ENCODE data around the gene FAM237A. TPM values are rescaled to one million over a fixed set of nuclear protein-coding genes. Genes with fewer than 3 reads are reported as not detected.

FAM237A gene
- total and polyA plus RNA-seq, 7 donors = not detected

DNA sequence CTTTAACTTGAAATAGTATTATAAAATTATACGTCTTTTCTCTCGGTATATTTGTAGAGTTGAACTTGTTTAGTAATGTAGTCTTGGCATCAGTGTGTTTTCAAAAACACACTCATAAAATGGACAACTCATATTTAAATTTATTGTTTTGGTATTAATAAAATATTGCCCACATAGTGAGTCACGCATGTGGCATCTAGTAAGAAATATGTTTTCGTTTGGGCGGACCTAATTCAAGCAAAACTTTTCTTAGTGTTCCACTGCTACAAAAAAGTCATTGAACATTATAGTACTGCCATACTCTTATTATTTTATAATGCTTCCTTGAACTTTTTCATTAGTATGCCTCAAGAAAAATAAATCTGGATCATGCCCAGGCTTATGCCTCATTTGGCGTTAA, 31.1 kb upstream of the FAM237A start:
- intact Hi-C loops (cut with DNase I) = no loop called here
- H3K36me3 ChIP-seq (ENCODE audit: insufficient read depth in 1 of 2, low read depth in 1 of 2) = no peaks in the 10 kb centered on the region
- DNase-seq (no peak), ATAC-seq (no peak)
- H3K9me3 ChIP-seq = no peaks in the 10 kb centered on the region
- no peak overlapping the region for H3K27ac ChIP-seq
- 93 to 95% (median 94%) methylated on average over 6 of the region's 6 CpGs for WGBS, 3 donors
- no peaks in the 10 kb centered on the region for H3K4me1 ChIP-seq
- TF ChIP-seq, protein P1, sequence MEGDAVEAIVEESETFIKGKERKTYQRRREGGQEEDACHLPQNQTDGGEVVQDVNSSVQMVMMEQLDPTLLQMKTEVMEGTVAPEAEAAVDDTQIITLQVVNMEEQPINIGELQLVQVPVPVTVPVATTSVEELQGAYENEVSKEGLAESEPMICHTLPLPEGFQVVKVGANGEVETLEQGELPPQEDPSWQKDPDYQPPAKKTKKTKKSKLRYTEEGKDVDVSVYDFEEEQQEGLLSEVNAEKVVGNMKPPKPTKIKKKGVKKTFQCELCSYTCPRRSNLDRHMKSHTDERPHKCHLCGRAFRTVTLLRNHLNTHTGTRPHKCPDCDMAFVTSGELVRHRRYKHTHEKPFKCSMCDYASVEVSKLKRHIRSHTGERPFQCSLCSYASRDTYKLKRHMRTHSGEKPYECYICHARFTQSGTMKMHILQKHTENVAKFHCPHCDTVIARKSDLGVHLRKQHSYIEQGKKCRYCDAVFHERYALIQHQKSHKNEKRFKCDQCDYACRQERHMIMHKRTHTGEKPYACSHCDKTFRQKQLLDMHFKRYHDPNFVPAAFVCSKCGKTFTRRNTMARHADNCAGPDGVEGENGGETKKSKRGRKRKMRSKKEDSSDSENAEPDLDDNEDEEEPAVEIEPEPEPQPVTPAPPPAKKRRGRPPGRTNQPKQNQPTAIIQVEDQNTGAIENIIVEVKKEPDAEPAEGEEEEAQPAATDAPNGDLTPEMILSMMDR (IDR thresholded peaks at IDR 0.05) = no peak
- H3K27me3 ChIP-seq (ENCODE audit: insufficient read depth in 3 of 3, low read length in 2 of 3) = no peaks in the 10 kb centered on the region
- H3K4me3 ChIP-seq = no peak overlapping the region

GRCh38 chr2:206611736-206612135, 30.6 kb upstream of the FAM237A start:
- no peaks in the 10 kb centered on the region for H3K9me3 ChIP-seq
- H3K4me1 ChIP-seq = no peaks in the 10 kb centered on the region
- DNase-seq (no peak), ATAC-seq (no peak)
- 80 to 84% (median 80%) methylated on average over 3 of the region's 3 CpGs for WGBS, 3 donors
- H3K36me3 ChIP-seq (ENCODE audit: insufficient read depth in 1 of 2, low read depth in 1 of 2) = no peaks in the 10 kb centered on the region
- no peak overlapping the region for H3K4me3 ChIP-seq
- no peak overlapping the region for H3K27ac ChIP-seq
- no peaks in the 10 kb centered on the region for H3K27me3 ChIP-seq (ENCODE audit: insufficient read depth in 3 of 3, low read length in 2 of 3)
- TF ChIP-seq, protein P1 (IDR thresholded peaks at IDR 0.05) = no peak
- intact Hi-C loops (cut with DNase I) = no loop called here

DNA sequence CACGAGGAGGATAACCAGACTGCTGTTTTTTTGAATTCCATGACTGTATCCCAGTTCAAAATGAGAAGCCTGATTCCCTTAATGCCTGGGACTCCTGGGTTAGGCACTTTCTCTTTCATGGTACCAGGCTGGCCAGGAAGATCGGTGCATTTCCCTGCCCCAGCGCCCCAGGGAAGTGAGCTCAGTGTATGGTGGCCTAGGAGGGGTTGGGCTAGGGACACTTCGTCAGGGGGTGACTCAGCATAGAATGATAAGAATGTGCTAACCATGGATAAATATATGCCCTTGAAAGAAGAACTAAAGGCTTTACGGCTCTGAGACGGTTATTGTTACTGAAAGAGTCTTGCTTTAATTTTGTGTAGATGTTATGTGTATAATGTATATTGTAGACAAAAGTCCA, 27.5 kb upstream of the FAM237A start:
- no peak for DNase-seq
- Histone ChIP-seq H3K4me3 (no peak overlapping the region), H3K27me3 (ENCODE audit: insufficient read depth in 3 of 3, low read length in 2 of 3) (no peaks in the 10 kb centered on the region), H3K9me3 (no peaks in the 10 kb centered on the region), H3K27ac (no peak overlapping the region), H3K36me3 (ENCODE audit: insufficient read depth in 1 of 2, low read depth in 1 of 2) (no peaks in the 10 kb centered on the region), H3K4me1 (no peaks in the 10 kb centered on the region)
- ATAC-seq = no peak
- intact Hi-C loops (cut with DNase I) = no loop called here
- 79 to 83% (median 80%) methylated on average over 6 of the region's 6 CpGs for WGBS, 3 donors
- TF ChIP-seq, protein P1 (IDR thresholded peaks at IDR 0.05) = no peak

GRCh38 chr2:206615417-206616089, 26.7 kb upstream of the FAM237A start:
- intact Hi-C loops (cut with DNase I) = no loop called here
- TF ChIP-seq, protein P1 (IDR thresholded peaks at IDR 0.05) = no peak
- WGBS, 3 donors = 80 to 84% (median 84%) methylated on average over 7 of the region's 7 CpGs
- Histone ChIP-seq H3K27ac (no peak overlapping the region), H3K36me3 (ENCODE audit: insufficient read depth in 1 of 2, low read depth in 1 of 2) (no peaks in the 10 kb centered on the region), H3K4me3 (no peak overlapping the region), H3K27me3 (ENCODE audit: insufficient read depth in 3 of 3, low read length in 2 of 3) (no peaks in the 10 kb centered on the region), H3K4me1 (no peaks in the 10 kb centered on the region), H3K9me3 (no peaks in the 10 kb centered on the region)
- DNase-seq (no peak), ATAC-seq (no peak)

GRCh38 chr2:206616151-206616550, 26.1 kb upstream of the FAM237A start:
- Histone ChIP-seq H3K4me1 (no peaks in the 10 kb centered on the region), H3K9me3 (no peaks in the 10 kb centered on the region), H3K27me3 (ENCODE audit: insufficient read depth in 3 of 3, low read length in 2 of 3) (no peaks in the 10 kb centered on the region), H3K27ac (no peak overlapping the region), H3K4me3 (no peak overlapping the region), H3K36me3 (ENCODE audit: insufficient read depth in 1 of 2, low read depth in 1 of 2) (no peaks in the 10 kb centered on the region)
- WGBS, 3 donors = 77 to 84% (median 82%) methylated on average over 2 of the region's 2 CpGs
- intact Hi-C loops (cut with DNase I) = no loop called here
- ATAC-seq (no peak), DNase-seq (no peak)
- TF ChIP-seq, protein P1 (IDR thresholded peaks at IDR 0.05) = no peak
